CD14-positive monocyte (primary cell): ENCODE results near the gene GSE1. TPM values are rescaled to one million over a fixed set of nuclear protein-coding genes. Genes with fewer than 3 reads are reported as not detected.

Source experiments
- DNase-seq, 3 donors: peaks; one replicate each; pipeline ENCODE4 v3.0.0-alpha.2; 2011 to 2022
- H2AFZ ChIP-seq: 2 replicates; pipeline ENCODE4 v1.6.0; 2012; ENCODE audit warnings: mild to moderate bottlenecking, low read depth, low read length, inconsistent platforms; ENCODE audit not compliant: insufficient read depth, poor library complexity, severe bottlenecking
- H3K27ac ChIP-seq, 2 donors: 1 replicate in 1 of 2; 2 replicates in 1 of 2; pipeline ENCODE4 v1.5.1; 2012 to 2013; ENCODE audit warnings: low read length in 2 of 2, control low read depth in 1 of 2, inconsistent platforms in 1 of 2, low read depth in 1 of 2, mild to moderate bottlenecking in 1 of 2
- H3K27me3 ChIP-seq, 2 donors: one replicate each; pipeline versions ENCODE4 v1.6.0 to v1.6.1; 2011 to 2013; ENCODE audit warnings: low read length in 2 of 2; ENCODE audit not compliant: control insufficient read depth in 2 of 2, insufficient read depth in 2 of 2
- H3K36me3 ChIP-seq, 2 donors: replicated peaks in 1 of 2; 1 replicate in 1 of 2; 2 replicates in 1 of 2; pipeline versions ENCODE4 v1.5.1 to v1.6.1; 2012 to 2013; ENCODE audit warnings: low read length in 2 of 2, control low read depth in 1 of 2, inconsistent platforms in 1 of 2, mild to moderate bottlenecking in 1 of 2; ENCODE audit not compliant: insufficient read depth in 2 of 2, control insufficient read depth in 1 of 2
- H3K4me1 ChIP-seq, 2 donors: 1 replicate in 1 of 2; 2 replicates in 1 of 2; pipeline versions ENCODE4 v1.5.1 to v1.6.1; 2012 to 2013; ENCODE audit warnings: low read length in 2 of 2, control low read depth in 1 of 2, inconsistent platforms in 1 of 2, mild to moderate bottlenecking in 1 of 2, moderate library complexity in 1 of 2; ENCODE audit not compliant: insufficient read depth in 2 of 2, control insufficient read depth in 1 of 2
- H3K4me2 ChIP-seq: replicated peaks from 2 replicates; pipeline ENCODE3; 2012; ENCODE audit warnings: low read length, moderate library complexity, mild to moderate bottlenecking; ENCODE audit not compliant: poor library complexity, severe bottlenecking; ENCODE audit errors: extremely low read depth
- H3K4me3 ChIP-seq, 3 experiments: fragments of 200-600 bp in 1 of 3; sonication (generic) in 1 of 3; replicated peaks in 1 of 3; 1 replicate in 2 of 3; 2 replicates in 1 of 3; pipeline ENCODE4 v1.5.1; 2011 to 2013; ENCODE audit warnings: low read length in 3 of 3, mild to moderate bottlenecking in 3 of 3, control low read depth in 2 of 3, low read depth in 2 of 3, inconsistent platforms in 1 of 3, moderate library complexity in 1 of 3
- H3K79me2 ChIP-seq: 2 replicates; pipeline ENCODE4 v1.6.0; 2012; ENCODE audit warnings: mild to moderate bottlenecking, control low read depth, inconsistent platforms, low read length, moderate library complexity; ENCODE audit not compliant: insufficient read depth
- H3K9ac ChIP-seq: 2 replicates; pipeline ENCODE4 v1.6.0; 2017; ENCODE audit warnings: low read length, mild to moderate bottlenecking; ENCODE audit not compliant: insufficient read depth, poor library complexity, severe bottlenecking
- H3K9me3 ChIP-seq, 2 donors: replicated peaks in 1 of 2; 1 replicate in 1 of 2; 2 replicates in 1 of 2; pipeline versions ENCODE4 v1.5.1 to v1.6.1; 2012 to 2013; ENCODE audit warnings: low read length in 2 of 2, control low read depth in 1 of 2; ENCODE audit not compliant: control insufficient read depth in 1 of 2, insufficient read depth in 1 of 2
- H4K20me1 ChIP-seq: 2 replicates; pipeline ENCODE4 v1.6.0; 2012; ENCODE audit warnings: mild to moderate bottlenecking, low read length, control low read depth, moderate library complexity; ENCODE audit not compliant: insufficient read depth
- H3K27ac Mint-ChIP-seq, 7 donors: one replicate each; pipeline ENCODE4 v1.8.0; 2020; ENCODE audit warnings: mild to moderate bottlenecking in 7 of 7, mixed read lengths in 7 of 7, moderate library complexity in 6 of 7, inconsistent platforms in 2 of 7
- H3K27me3 Mint-ChIP-seq, 3 donors: one replicate each; pipeline ENCODE4 v1.8.0; 2021 to 2022; ENCODE audit warnings: low read depth in 3 of 3, mild to moderate bottlenecking in 3 of 3, mixed read lengths in 3 of 3, moderate library complexity in 3 of 3, inconsistent platforms in 1 of 3
- H3K36me3 Mint-ChIP-seq, 2 donors: one replicate each; pipeline ENCODE4 v1.8.0; 2020; ENCODE audit warnings: mixed read lengths in 2 of 2, inconsistent platforms in 1 of 2, mild to moderate bottlenecking in 1 of 2
- H3K4me1 Mint-ChIP-seq: one replicate; pipeline ENCODE4 v1.8.0; 2020; ENCODE audit warnings: mild to moderate bottlenecking, mixed read lengths
- H3K4me3 Mint-ChIP-seq, 2 donors: one replicate each; pipeline ENCODE4 v1.8.0; 2020; ENCODE audit warnings: mild to moderate bottlenecking in 2 of 2, mixed read lengths in 2 of 2, moderate library complexity in 1 of 2
- H3K9me3 Mint-ChIP-seq, 7 donors: one replicate each; pipeline ENCODE4 v1.8.0; 2020 to 2022; ENCODE audit warnings: mixed read lengths in 7 of 7, mild to moderate bottlenecking in 6 of 7, moderate library complexity in 6 of 7, inconsistent platforms in 2 of 7
- WGBS: methylation state at CpG from one replicate; pipeline ENCODE4 v1.1.5; 2013; ENCODE audit warnings: missing lambda C conversion rate; ENCODE audit not compliant: insufficient coverage; 5-methylcytosine and 5-hydroxymethylcytosine counted together
- intact Hi-C, 2 donors: fragments of 100-400 bp; cut with micrococcal nuclease; formaldehyde crosslinking; loops; one replicate each; pipeline versions ENCODE4 v1.15.0 to v1.15.1; 2023
- polyA plus RNA-seq, 3 donors: library from polyadenylated mRNA; depleted of rRNA in 1 of 3; unstranded in 2 of 3; stranded (reverse) in 1 of 3; fragments of 300-500 nt in 2 of 3; fragments of >200 nt in 1 of 3; fragmentation: Illumina TruSeq in 2 of 3; gene quantifications; 1 replicate in 2 of 3; 2 replicates in 1 of 3; pipeline ENCODE4 v1.2.3, GENCODE V29; 2012 to 2021
- TF ChIP-seq, protein P1 (sequence below): fragments of 200-600 bp; IDR thresholded peaks from one replicate; pipeline ENCODE4 v1.8.0; 2022; ENCODE audit warnings: antibody characterized with exemption, mild to moderate bottlenecking

GSE1 gene
- polyA plus RNA-seq, 3 donors, result 0.67 to 38.9 (median 0.86) TPM

- Mint-ChIP-seq H3K4me3 (no peak overlapping the region), H3K36me3 (peaks cover 14 to 40% of the 10 kb centered on the region in 2 donors), H3K27ac (peak overlapping the region in 1 of 7 donors; percentile 21), H3K9me3 (no peaks in the 10 kb centered on the region), H3K4me1 (peaks cover 57% of the 10 kb centered on the region), H3K27me3 (peaks cover 0 to 1% (median 0%) of the 10 kb centered on the region in 3 donors)
- Histone ChIP-seq H3K4me1 (peaks cover 14 to 31% of the 10 kb centered on the region in 2 donors), H4K20me1 (peaks cover 100% of the 10 kb centered on the region), H3K36me3 (peaks cover 0 to 4% of the 10 kb centered on the region in 2 donors), H3K4me3 (no peak overlapping the region), H3K79me2 (peaks cover 99% of the 10 kb centered on the region), H3K4me2 (no peak overlapping the region), H3K27ac (no peak overlapping the region), H3K9ac (peak overlapping the region; percentile 4), H2AFZ (no peak overlapping the region), H3K27me3 (no peaks in the 10 kb centered on the region), H3K9me3 (no peaks in the 10 kb centered on the region)
- no peak for DNase-seq
- intact Hi-C loops, result no loop called here
- WGBS, result 96% methylated on average over 10 of the region's 13 CpGs
- TF ChIP-seq, protein P1, sequence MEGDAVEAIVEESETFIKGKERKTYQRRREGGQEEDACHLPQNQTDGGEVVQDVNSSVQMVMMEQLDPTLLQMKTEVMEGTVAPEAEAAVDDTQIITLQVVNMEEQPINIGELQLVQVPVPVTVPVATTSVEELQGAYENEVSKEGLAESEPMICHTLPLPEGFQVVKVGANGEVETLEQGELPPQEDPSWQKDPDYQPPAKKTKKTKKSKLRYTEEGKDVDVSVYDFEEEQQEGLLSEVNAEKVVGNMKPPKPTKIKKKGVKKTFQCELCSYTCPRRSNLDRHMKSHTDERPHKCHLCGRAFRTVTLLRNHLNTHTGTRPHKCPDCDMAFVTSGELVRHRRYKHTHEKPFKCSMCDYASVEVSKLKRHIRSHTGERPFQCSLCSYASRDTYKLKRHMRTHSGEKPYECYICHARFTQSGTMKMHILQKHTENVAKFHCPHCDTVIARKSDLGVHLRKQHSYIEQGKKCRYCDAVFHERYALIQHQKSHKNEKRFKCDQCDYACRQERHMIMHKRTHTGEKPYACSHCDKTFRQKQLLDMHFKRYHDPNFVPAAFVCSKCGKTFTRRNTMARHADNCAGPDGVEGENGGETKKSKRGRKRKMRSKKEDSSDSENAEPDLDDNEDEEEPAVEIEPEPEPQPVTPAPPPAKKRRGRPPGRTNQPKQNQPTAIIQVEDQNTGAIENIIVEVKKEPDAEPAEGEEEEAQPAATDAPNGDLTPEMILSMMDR, result no peak
Observed at GRCh38 chr16:85579191-85579590, 33.9 kb upstream of the GSE1 start.

DNA sequence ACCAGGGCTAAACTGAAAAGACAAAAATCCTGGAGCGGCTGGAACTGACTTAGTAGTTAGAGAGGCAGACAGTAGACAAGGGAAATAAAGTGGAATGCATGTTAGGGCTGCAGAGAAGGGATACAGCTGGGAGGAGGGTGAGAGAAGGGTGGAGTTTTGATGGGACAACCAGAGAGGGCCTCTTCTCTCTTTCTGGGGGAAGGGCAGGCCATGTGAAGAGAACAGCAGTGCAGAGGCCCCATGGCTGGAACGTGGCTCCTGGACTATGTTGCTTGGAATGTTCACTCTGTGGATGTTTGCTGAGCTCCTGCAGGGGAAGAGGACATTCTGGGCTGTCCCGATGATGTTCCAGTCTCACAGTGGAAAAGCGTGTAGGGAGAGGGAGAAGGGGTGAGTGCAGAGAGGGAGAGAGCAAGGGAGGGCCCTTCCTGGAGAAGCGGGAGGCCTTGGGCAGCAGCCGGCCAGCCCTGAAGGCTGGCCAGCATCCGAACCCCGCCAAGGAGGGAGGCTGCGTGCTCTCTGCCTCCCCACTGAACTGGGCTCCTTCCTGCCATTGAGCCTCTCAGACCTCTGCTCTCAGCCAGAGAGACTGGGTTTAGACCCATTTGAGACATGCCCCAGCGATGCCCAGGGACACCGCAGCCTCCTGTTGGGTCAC is 33.1 kb upstream of the GSE1 start:
- H3K4me1 Mint-ChIP-seq, result peaks cover 50% of the 10 kb centered on the region
- H3K27me3 ChIP-seq, result no peaks in the 10 kb centered on the region
- H3K4me2 ChIP-seq, result no peak overlapping the region
- H3K9me3 ChIP-seq, result no peaks in the 10 kb centered on the region
- H3K27ac ChIP-seq, result no peak overlapping the region
- no peaks in the 10 kb centered on the region for H3K9me3 Mint-ChIP-seq
- H3K4me3 Mint-ChIP-seq, result no peak overlapping the region
- peaks cover 14 to 48% of the 10 kb centered on the region in 2 donors for H3K36me3 Mint-ChIP-seq
- H3K36me3 ChIP-seq, result peaks cover 0 to 12% of the 10 kb centered on the region in 2 donors
- H2AFZ ChIP-seq, result no peak overlapping the region
- peaks cover 0 to 1% (median 0%) of the 10 kb centered on the region in 3 donors for H3K27me3 Mint-ChIP-seq
- no peak for DNase-seq
- peaks cover 7 to 23% of the 10 kb centered on the region in 2 donors for H3K4me1 ChIP-seq
- TF ChIP-seq, protein P1, result no peak
- intact Hi-C loops, result no loop called here
- H4K20me1 ChIP-seq, result peaks cover 100% of the 10 kb centered on the region
- H3K9ac ChIP-seq, result no peak overlapping the region
- H3K4me3 ChIP-seq, result no peak overlapping the region
- WGBS, result 90% methylated on average over 9 of the region's 11 CpGs
- peaks cover 99% of the 10 kb centered on the region for H3K79me2 ChIP-seq
- H3K27ac Mint-ChIP-seq, result peak overlapping the region in 3 of 7 donors; percentile 9 to 26 (median 14)
